Stimulated activated CD8-positive, alpha-beta memory T cell treated with anti-CD3 and anti-CD28 coated beads, Interleukin-12 subunit alpha, Interleukin-12 subunit beta, amount 100 ng/mL, for 1 hour (primary cell): Measurements from ENCODE around the gene NSUN5.
"Not testable (repeated sequence)": the region's sequence is repeated elsewhere in the genome, so short reads cannot be mapped to it uniquely, and the experiment has no call there.

ENCODE experiments used
- DNase-seq: peaks from one replicate; pipeline ENCODE4 v3.0.0-alpha.2; 2020; ENCODE audit warnings: low read depth

NSUN5 gene

GRCh38 chr7:73325424-73325823 is 16.8 kb upstream of the NSUN5 start:
- DNase-seq, result not testable (repeated sequence)

GRCh38 chr7:73324081-73324845 is 15.6 kb upstream of the NSUN5 start:
- peak; percentile 12 for DNase-seq

GRCh38 chr7:73323434-73324080 is 14.9 kb upstream of the NSUN5 start:
- not testable (repeated sequence) for DNase-seq

DNA sequence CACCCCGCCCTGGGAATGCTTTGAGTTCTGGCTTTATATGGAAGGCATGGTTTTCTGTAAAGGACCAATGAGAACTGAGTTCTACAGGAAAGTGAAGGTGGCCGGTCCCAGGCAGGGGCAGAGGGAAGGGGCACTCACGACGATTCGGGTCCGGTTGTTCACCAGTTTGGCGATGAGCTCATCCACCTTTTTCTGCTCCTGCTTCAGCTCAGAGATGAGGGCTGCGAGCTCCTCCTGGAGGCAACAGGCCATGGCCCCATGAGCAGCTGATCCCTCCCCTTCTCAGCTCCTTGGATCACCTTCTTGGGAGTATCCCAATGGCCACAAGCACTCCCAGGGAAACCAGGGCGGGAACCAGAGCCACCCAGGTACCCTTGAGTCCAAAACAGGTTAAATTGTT is 11.4 kb upstream of the NSUN5 start:
- not testable (repeated sequence) for DNase-seq

DNA sequence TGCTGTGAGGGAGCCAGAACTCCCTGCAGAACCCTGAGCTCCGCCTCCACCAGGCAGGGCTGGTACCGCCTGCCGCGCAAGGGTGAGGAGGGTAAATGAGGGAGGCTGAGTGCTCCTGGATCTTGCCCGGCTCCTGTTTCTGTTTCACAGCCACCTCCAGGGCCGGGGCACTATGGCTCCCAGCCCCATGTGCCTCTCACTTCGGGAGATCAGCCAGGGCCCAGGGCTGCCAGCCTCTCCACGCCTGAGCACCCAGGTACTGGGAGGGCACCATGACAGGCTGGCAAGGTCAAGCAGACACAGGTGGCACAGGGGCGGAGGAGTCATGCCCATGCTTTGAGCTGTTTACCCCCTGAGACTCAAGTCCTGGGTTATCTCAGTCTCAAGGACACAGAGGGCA is 10.9 kb upstream of the NSUN5 start:
- DNase-seq, result not testable (repeated sequence)

GRCh38 chr7:73318656-73319204 is 10.1 kb upstream of the NSUN5 start:
- not testable (repeated sequence) for DNase-seq

GRCh38 chr7:73316521-73316920 is 7.9 kb upstream of the NSUN5 start:
- DNase-seq, result no peak

DNA sequence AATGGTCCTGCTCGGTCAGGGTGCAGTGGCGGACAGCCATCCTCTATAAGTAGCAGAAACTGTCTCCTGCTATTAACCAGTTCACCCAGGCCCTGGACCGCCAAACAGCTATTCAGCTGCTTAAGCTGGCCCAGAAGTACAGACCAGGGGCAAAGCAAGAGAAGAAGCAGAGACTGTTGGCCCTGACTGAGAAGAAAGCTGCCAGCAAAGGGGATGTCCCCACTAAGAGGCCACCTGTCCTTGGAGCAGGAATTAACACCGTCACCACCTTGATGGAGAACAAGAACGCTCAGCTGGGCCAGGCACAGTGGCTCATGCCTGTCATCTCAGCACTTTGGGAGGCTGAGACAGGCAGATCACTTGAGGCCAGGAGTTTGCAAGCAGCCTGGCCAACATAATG is 5.6 kb upstream of the NSUN5 start:
- DNase-seq, result no peak

- DNase-seq, result no peak
Observed at GRCh38 chr7:73313521-73313906, 4.9 kb upstream of the NSUN5 start.

GRCh38 chr7:73312831-73313520 is 4.3 kb upstream of the NSUN5 start:
- DNase-seq, result no peak

DNA sequence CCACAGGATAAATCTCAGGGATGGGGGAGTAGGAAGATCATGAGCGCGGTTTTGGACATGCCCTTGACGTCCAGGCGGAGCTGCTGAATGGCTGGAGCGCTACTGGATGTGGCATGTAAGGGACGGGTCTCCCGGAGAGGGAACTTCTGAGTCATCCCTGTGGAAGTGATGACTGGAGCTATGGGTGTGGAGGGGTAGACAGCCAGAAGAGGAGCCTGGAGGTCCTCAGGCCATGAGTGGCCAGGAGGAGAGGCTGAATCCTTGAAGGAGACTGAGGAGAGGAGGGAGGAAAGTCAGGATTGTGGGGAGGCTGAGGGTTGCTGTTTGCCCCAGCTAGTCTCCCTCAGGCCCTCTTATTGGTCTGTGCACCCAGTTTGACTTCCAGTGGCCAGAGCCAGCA is 2.8 kb upstream of the NSUN5 start:
- not testable (repeated sequence) for DNase-seq

DNA sequence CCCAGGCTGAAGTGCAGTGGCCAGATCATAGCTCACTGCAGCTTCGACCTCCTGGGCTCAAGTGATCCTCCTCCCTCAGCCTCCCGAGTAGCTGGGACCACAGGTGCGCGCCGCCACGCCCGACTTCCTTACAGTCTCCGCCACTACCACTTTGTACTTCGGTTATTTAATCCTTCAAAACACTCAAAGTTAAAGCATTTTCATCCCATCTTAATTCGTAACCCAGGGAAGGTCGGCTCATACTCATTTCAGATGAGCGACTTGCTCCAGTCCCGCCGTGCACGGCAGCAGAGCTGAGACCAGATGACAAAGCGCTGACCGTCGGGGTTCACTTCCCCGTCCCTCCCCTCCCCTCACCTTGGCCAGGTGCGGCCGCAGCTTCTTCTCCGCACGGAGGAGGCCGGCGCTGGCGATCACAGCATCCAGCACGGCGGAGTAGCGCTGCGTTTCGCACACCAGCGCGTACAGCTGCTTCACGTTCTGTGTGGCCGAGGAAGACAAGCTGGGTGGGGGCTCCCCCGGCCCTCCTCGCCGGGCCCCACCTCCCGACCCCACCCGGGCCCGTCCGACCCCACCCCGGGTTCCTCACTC is 457 bp downstream of the NSUN5 start:
- DNase-seq, result no peak

GRCh38 chr7:73307436-73307835 is 1.2 kb downstream of the NSUN5 start:
- DNase-seq, result no peak

GRCh38 chr7:73304612-73305387 is 3.8 kb downstream of the NSUN5 start:
- DNase-seq, result not testable (repeated sequence)

- DNase-seq, result no peak
Observed at GRCh38 chr7:73304071-73304470, 4.6 kb downstream of the NSUN5 start.

- no peak for DNase-seq
Observed at GRCh38 chr7:73303546-73303945, 5.1 kb downstream of the NSUN5 start.

DNA sequence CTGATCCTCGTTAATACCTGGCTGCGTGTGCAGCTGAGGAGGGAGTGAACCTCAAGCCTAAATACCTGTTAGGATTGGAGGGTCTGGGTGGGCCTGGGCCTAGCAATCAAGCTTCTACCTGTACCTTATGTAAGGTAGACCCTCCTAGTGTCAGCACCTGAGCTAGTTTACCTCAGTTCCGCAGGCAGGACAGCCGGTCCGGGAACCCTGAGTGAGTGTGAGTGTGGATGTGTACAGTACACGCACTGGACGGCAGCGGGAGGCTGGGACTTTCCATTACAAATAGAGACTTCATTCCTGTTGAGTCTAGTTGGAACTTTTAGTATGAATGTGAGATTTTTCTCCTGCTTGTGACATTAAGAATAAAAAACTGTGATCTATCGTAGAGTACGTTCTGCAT is 5.8 kb downstream of the NSUN5 start:
- DNase-seq, result not testable (repeated sequence)

DNA sequence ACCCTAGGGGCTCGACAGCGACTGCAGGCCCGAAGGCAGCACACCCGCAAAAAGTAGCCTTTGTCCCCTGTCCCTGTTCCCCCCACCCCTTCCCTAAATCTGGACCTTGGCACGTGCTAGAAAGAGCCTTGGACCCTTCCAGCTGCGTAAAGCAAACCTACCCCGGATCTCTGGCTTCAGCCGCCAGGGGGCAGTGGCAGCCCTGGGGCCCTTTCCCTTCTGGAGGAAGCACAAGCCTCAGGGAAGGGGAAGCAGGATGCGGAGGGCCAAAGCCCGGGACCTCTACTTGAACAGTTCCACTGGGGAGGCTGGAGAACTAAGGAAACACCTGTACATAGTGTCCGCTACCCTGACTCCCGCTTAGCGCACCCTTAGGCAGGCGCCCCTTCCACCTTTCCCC is 7.5 kb downstream of the NSUN5 start:
- not testable (repeated sequence) for DNase-seq

- DNase-seq, result not testable (repeated sequence)
Observed at GRCh38 chr7:73299812-73300211, 8.8 kb downstream of the NSUN5 start.

- not testable (repeated sequence) for DNase-seq
Observed at GRCh38 chr7:73297706-73298105, 10.9 kb downstream of the NSUN5 start.

DNA sequence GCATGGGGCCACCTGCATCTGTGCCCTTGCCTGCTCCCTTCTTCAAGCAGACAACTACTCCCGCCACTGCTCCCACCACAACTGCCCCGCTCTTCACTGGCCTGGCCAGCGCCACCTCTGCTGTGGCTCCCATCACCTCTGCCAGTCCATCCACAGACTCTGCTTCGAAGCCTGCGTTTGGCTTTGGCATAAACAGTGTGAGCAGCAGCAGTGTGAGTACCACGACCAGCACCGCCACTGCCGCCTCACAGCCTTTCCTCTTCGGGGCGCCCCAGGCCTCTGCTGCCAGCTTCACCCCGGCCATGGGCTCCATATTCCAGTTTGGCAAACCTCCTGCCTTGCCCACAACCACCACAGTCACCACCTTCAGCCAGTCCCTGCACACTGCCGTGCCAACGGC is 11.4 kb downstream of the NSUN5 start:
- DNase-seq, result not testable (repeated sequence)

DNA sequence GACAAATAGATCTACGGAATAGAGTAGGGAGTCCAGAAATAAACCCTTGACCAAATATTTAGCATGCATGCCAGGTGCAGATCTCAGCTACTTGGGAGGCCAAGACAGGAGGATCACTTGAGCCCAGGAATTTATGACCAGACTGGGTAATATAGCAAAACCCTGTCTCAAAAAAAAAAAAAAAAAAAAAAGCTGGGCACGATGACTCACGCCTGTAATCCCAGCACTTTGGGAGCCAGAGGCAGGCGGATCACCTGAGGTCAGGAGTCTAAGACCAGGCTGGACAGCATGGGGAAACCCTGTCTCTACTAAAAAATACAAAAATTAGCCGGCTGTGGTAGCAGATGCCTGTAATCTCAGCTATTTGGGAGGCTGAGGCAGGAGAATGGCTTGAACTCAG is 31.4 kb downstream of the NSUN5 start:
- DNase-seq, result not testable (repeated sequence)
